HEK293T (cell line): Measurements from ENCODE around the gene PPP1R10.
"Not testable (repeated sequence)": the region's sequence is repeated elsewhere in the genome, so short reads cannot be mapped to it uniquely, and the experiment has no call there.

Experiments
- CTCF ChIA-PET: fragments of 350-600 bp; formaldehyde crosslinking; extraction: SDS; loops from one replicate; lab custom pipeline; 2021; ENCODE audit warnings: antibody characterized with exemption, inconsistent platforms; lab: Yijun Ruan, JAX
- POLR2A ChIA-PET: fragments of 350-600 bp; formaldehyde crosslinking; extraction: SDS; loops from one replicate; lab custom pipeline; 2020; ENCODE audit warnings: antibody characterized with exemption, inconsistent platforms; lab: Yijun Ruan, JAX
- DNase-seq: peaks from one replicate; pipeline ENCODE4 v3.0.0; 2012; ENCODE audit warnings: mixed read lengths; ENCODE audit errors: extremely low spot score
- ARNT ChIP-seq: fragments of 450-650 bp; IDR thresholded peaks from 2 replicates; pipeline ENCODE4 v1.6.1; 2017; ENCODE audit warnings: mild to moderate bottlenecking
- BHLHE40 ChIP-seq: fragments of 450-650 bp; IDR thresholded peaks from 2 replicates; pipeline ENCODE4 v1.6.1; 2016; ENCODE audit warnings: mild to moderate bottlenecking, moderate library complexity, borderline replicate concordance
- CTBP1 ChIP-seq: fragments of 450-650 bp; IDR thresholded peaks from 2 replicates; pipeline ENCODE4 v1.6.1; 2016; ENCODE audit warnings: borderline replicate concordance
- ELF4 ChIP-seq: fragments of 450-650 bp; IDR thresholded peaks from 2 replicates; pipeline ENCODE4 v1.6.1; 2017; ENCODE audit warnings: antibody characterized with exemption
- FOXA1 ChIP-seq: fragments of 450-650 bp; IDR thresholded peaks from 2 replicates; pipeline ENCODE4 v1.6.1; 2016; ENCODE audit warnings: mild to moderate bottlenecking
- FOXK2 ChIP-seq: fragments of 450-650 bp; IDR thresholded peaks from 2 replicates; pipeline ENCODE4 v1.6.1; 2016; ENCODE audit warnings: mild to moderate bottlenecking
- FOXM1 ChIP-seq: fragments of 450-650 bp; IDR thresholded peaks from 2 replicates; pipeline ENCODE4 v1.6.1; 2017; ENCODE audit warnings: mild to moderate bottlenecking, borderline replicate concordance
- HDGF ChIP-seq: fragments of 450-650 bp; IDR thresholded peaks from 2 replicates; pipeline ENCODE4 v1.6.1; 2017; ENCODE audit warnings: antibody characterized with exemption, borderline replicate concordance
- L3MBTL2 ChIP-seq: fragments of 450-650 bp; conservative IDR thresholded peaks from 2 replicates; pipeline ENCODE4 v1.6.1; 2016; ENCODE audit warnings: mild to moderate bottlenecking
- LEF1 ChIP-seq: fragments of 450-650 bp; IDR thresholded peaks from 2 replicates; pipeline ENCODE4 v1.6.1; 2017; ENCODE audit warnings: mild to moderate bottlenecking, borderline replicate concordance
- NFRKB ChIP-seq: fragments of 450-650 bp; IDR thresholded peaks from 2 replicates; pipeline ENCODE4 v1.6.1; 2016; ENCODE audit warnings: mild to moderate bottlenecking, moderate library complexity
- PKNOX1 ChIP-seq: fragments of 450-650 bp; IDR thresholded peaks from 2 replicates; pipeline ENCODE4 v1.6.1; 2016
- SP1 ChIP-seq: fragments of 450-650 bp; IDR thresholded peaks from 2 replicates; pipeline ENCODE4 v1.6.1; 2017
- SUZ12 ChIP-seq: fragments of 450-650 bp; IDR thresholded peaks from 2 replicates; pipeline ENCODE4 v1.6.1; 2016; ENCODE audit warnings: mild to moderate bottlenecking
- TARDBP ChIP-seq: fragments of 450-650 bp; IDR thresholded peaks from 2 replicates; pipeline ENCODE4 v1.6.1; 2016
- ZNF384 ChIP-seq: fragments of 450-650 bp; IDR thresholded peaks from 2 replicates; pipeline ENCODE4 v1.6.1; 2016

Gene PPP1R10

GRCh38 chr6:30616811-30617564 lies at the start of gene PPP1R10:
PPP1R10 (minus strand) TSS chr6:30617243; CDS start chr6:30609944, 7,299 bp downstream.
- POLR2A ChIA-PET = interaction anchor here (0.5 to 2.0 kb wide), 12 partner anchors 9 to 102 kb away, joined by 3 to 10 read pairs (median 4); partner anchors contain the start of genes ABCF1, ATAT1, DHX16 and MDC1
- TF ChIP-seq FOXK2 (no peak), LEF1 (no peak), PKNOX1 (peak; percentile 65), ARNT (no peak), TARDBP (no peak), ZNF384 (no peak), BHLHE40 (peak; percentile 27; the same call in 1 of the 2 replicates), NFRKB (peak; percentile 92), SUZ12 (no peak), SP1 (0 out of 2 replicates have a peak, but pooled peaks have one; percentile 37), FOXA1 (no peak), FOXM1 (peak; percentile 98), ELF4 (peak; percentile 91), L3MBTL2 (no peak; the same call in 1 of the 2 replicates), CTBP1 (no peak; the same call in 1 of the 2 replicates), HDGF (no peak)
- CTCF ChIA-PET = interaction anchor here (0.7 kb wide), 1 partner anchor 62 kb away, joined by 5 read pairs; no protein-coding TSS in a partner anchor
- peak; percentile 94 for DNase-seq

- POLR2A ChIA-PET, DNase-seq, CTCF ChIA-PET: not testable (repeated sequence)
Observed at GRCh38 chr6:30666300-30666699, 49.3 kb upstream of the PPP1R10 start.

- TF ChIP-seq FOXK2 = no peak
- no peak for TF ChIP-seq L3MBTL2
- no peak for TF ChIP-seq ZNF384
- ChIA-PET POLR2A (interaction anchor here (0.8 to 1.5 kb wide), 4 partner anchors 7 to 52 kb away, joined by 3 to 5 read pairs (median 4); partner anchors contain the start of genes DHX16 and MDC1), CTCF (no interaction called here)
- no peak for DNase-seq
Observed at GRCh38 chr6:30664994-30665767, 48.1 kb upstream of the PPP1R10 start.

GRCh38 chr6:30657922-30658321 lies 40.9 kb upstream of the PPP1R10 start:
- CTCF ChIA-PET, POLR2A ChIA-PET: not testable (repeated sequence)

GRCh38 chr6:30657454-30657853 lies 40.4 kb upstream of the PPP1R10 start:
- ChIA-PET POLR2A (no interaction called here), CTCF (interaction anchor here (0.6 kb wide), 1 partner anchor 784 kb away, joined by 4 read pairs; no protein-coding TSS in a partner anchor)
- DNase-seq = no peak
- TF ChIP-seq HDGF (no peak), ARNT (no peak), LEF1 (no peak), FOXM1 (no peak)

More at GRCh38 chr6:30657922-30658321, 40.9 kb upstream of the PPP1R10 start:
- DNase-seq = not testable (repeated sequence)

GRCh38 chr6:30656513-30656912 lies 39.5 kb upstream of the PPP1R10 start:
- no peak for TF ChIP-seq SUZ12
- TF ChIP-seq L3MBTL2 = no peak
- no peak for TF ChIP-seq SP1
- TF ChIP-seq CTBP1 = no peak
- ChIA-PET POLR2A (interaction anchor here (1.0 to 1.5 kb wide), 2 partner anchors 9 to 65 kb away, joined by 3 to 5 read pairs; no protein-coding TSS in a partner anchor), CTCF (no interaction called here)
- no peak for DNase-seq

GRCh38 chr6:30655743-30656094 lies 38.7 kb upstream of the PPP1R10 start:
- no peak for DNase-seq
- no peak for TF ChIP-seq PKNOX1
- no peak for TF ChIP-seq TARDBP
- no peak for TF ChIP-seq FOXK2
- no peak for TF ChIP-seq HDGF
- no peak for TF ChIP-seq FOXM1
- POLR2A ChIA-PET = interaction anchor here (1.5 kb wide), 1 partner anchor 66 kb away, joined by 5 read pairs; no protein-coding TSS in a partner anchor
- CTCF ChIA-PET = no interaction called here
